D721Med (cell line): ENCODE measurements around the gene PRKD2.

ENCODE experiments used
- DNase-seq: peaks from one replicate; pipeline ENCODE4 v3.0.0; 2011; ENCODE audit warnings: low spot score; ENCODE audit not compliant: insufficient read length
- FAIRE-seq: peaks from 2 replicates; lab custom pipeline; 2011; peaks lifted over from hg19 to GRCh38; lab: Jason Lieb, UNC
- CTCF ChIP-seq: IDR thresholded peaks from 2 replicates; pipeline ENCODE4 v1.5.1; 2012; ENCODE audit warnings: mild to moderate bottlenecking, control low read depth; ENCODE audit not compliant: insufficient read depth; ENCODE audit errors: missing control alignments

The PRKD2 gene

GRCh38 chr19:46723471-46723870 is 6.6 kb upstream of the PRKD2 start:
- FAIRE-seq (no peak), DNase-seq (no peak)
- TF ChIP-seq CTCF, result no peak

GRCh38 chr19:46723023-46723461 is 6.1 kb upstream of the PRKD2 start:
- FAIRE-seq, result no peak
- no peak for TF ChIP-seq CTCF
- no peak for DNase-seq

- FAIRE-seq, result no peak
- DNase-seq, result no peak
- TF ChIP-seq CTCF, result no peak
Measured at GRCh38 chr19:46722421-46723022, 5.6 kb upstream of the PRKD2 start.

- no peak for FAIRE-seq
- no peak for DNase-seq
- no peak for TF ChIP-seq CTCF
Measured at GRCh38 chr19:46722004-46722380, 5.1 kb upstream of the PRKD2 start.

- TF ChIP-seq CTCF, result no peak
- DNase-seq (no peak), FAIRE-seq (no peak)
Measured at GRCh38 chr19:46721269-46722003, 4.5 kb upstream of the PRKD2 start.

- no peak for TF ChIP-seq CTCF
- DNase-seq (no peak), FAIRE-seq (no peak)
Measured at GRCh38 chr19:46720503-46721239, 3.8 kb upstream of the PRKD2 start.
